Prostate gland (tissue), 2 donors: Measurements from ENCODE around the gene RANBP3. TPM values are rescaled to one million over a fixed set of nuclear protein-coding genes. Genes with fewer than 3 reads are reported as not detected.

ENCODE experiments used
- DNase-seq: peaks from one replicate; pipeline ENCODE4 v3.0.0-alpha.2; 2019; ENCODE audit warnings: low spot score
- H3K27ac ChIP-seq, 2 donors: fragments of 200-600 bp; sonication (generic); 2 replicates each; pipeline ENCODE4 v1.5.1; 2017 to 2019
- H3K27me3 ChIP-seq: fragments of 200-600 bp; sonication (generic); replicated peaks from 2 replicates; pipeline ENCODE4 v1.5.1; 2019; ENCODE audit not compliant: insufficient read depth
- H3K36me3 ChIP-seq, 2 donors: fragments of 200-600 bp; sonication (generic); 1 replicate in 1 of 2; 2 replicates in 1 of 2; pipeline versions ENCODE4 v1.5.1 to v1.8.1; 2017 to 2019
- H3K4me1 ChIP-seq: fragments of 200-600 bp; sonication (generic); replicated peaks from 2 replicates; pipeline ENCODE4 v1.5.1; 2019
- H3K4me3 ChIP-seq, 2 donors: fragments of 200-600 bp; sonication (generic); 2 replicates each; pipeline ENCODE4 v1.5.1; 2017 to 2019
- H3K9me3 ChIP-seq: fragments of 200-600 bp; sonication (generic); 2 replicates; pipeline ENCODE4 v1.5.1; 2017
- CTCF ChIP-seq, 4 experiments: fragments of 200-600 bp in 2 of 4; fragments of 450-650 bp in 2 of 4; sonication (generic) in 2 of 4; IDR thresholded peaks; 1 replicate in 3 of 4; 2 replicates in 1 of 4; pipeline ENCODE4 v1.5.1; 2016 to 2019; ENCODE audit warnings: antibody characterized with exemption in 4 of 4, mild to moderate bottlenecking in 2 of 4, moderate library complexity in 2 of 4
- POLR2A ChIP-seq: fragments of 450-650 bp; IDR thresholded peaks from one replicate; pipeline ENCODE4 v1.6.1; 2016; ENCODE audit warnings: antibody characterized with exemption, mild to moderate bottlenecking
- POLR2AphosphoS5 ChIP-seq: sonication (generic); formaldehyde crosslinking; IDR thresholded peaks from one replicate; pipeline ENCODE4 v1.6.1; 2017; ENCODE audit warnings: antibody characterized with exemption
- WGBS: methylation state at CpG from one replicate; pipeline ENCODE4 v1.1.5; 2018; 5-methylcytosine and 5-hydroxymethylcytosine counted together
- intact Hi-C: fragments of 100-400 bp; cut with DNase I; formaldehyde crosslinking; loops from one replicate; pipeline ENCODE4 v1.14.2; 2022
- total RNA-seq, 2 donors: library from RNA; depleted of rRNA; stranded (reverse); fragments of >200 nt; gene quantifications; one replicate each; pipeline ENCODE4 v1.1.0, GENCODE V29; 2016

RANBP3 gene
- total RNA-seq, 2 donors from 2014 or later, result 84.6 to 120 TPM

- peaks cover 35% of the 10 kb centered on the region for H3K4me1 ChIP-seq
Measured at GRCh38 chr19:5971714-5972354, 6.1 kb downstream of the RANBP3 start.

GRCh38 chr19:5969476-5969875 lies 8.5 kb downstream of the RANBP3 start:
- H3K36me3 ChIP-seq, result no peaks in the 10 kb centered on the region
- 84% methylated on average over 8 of the region's 8 CpGs for WGBS
- H3K4me3 ChIP-seq, result no peak overlapping the region
- TF ChIP-seq POLR2AphosphoS5 (no peak), CTCF (IDR thresholded peaks at IDR 0.05) (no peak), POLR2A (no peak)
- H3K9me3 ChIP-seq, result no peaks in the 10 kb centered on the region
- no peak for DNase-seq
- H3K27me3 ChIP-seq, result no peaks in the 10 kb centered on the region
- intact Hi-C loops, result loop anchor here (5.0 kb wide), 1 partner anchor 37 kb away; no protein-coding TSS in a partner anchor
- peak overlapping the region; percentile 82 to 83 for H3K27ac ChIP-seq
- peaks cover 19% of the 10 kb centered on the region for H3K4me1 ChIP-seq

More at GRCh38 chr19:5971714-5972354, 6.1 kb downstream of the RANBP3 start:
- Histone ChIP-seq H3K27ac (no peak overlapping the region), H3K27me3 (no peaks in the 10 kb centered on the region), H3K4me3 (no peak overlapping the region), H3K36me3 (no peaks in the 10 kb centered on the region), H3K9me3 (no peaks in the 10 kb centered on the region)
- TF ChIP-seq POLR2AphosphoS5, result no peak
- TF ChIP-seq CTCF (IDR thresholded peaks at IDR 0.05), result no peak
- no peak for TF ChIP-seq POLR2A
- DNase-seq, result no peak
- 91% methylated on average over 2 of the region's 2 CpGs for WGBS
- intact Hi-C loops, result no loop called here

GRCh38 chr19:5968431-5969373 lies 9.2 kb downstream of the RANBP3 start:
- no peak for DNase-seq
- whole genome bisulfite sequencing, result 31% methylated on average over 18 of the region's 18 CpGs
- no peaks in the 10 kb centered on the region for H3K9me3 ChIP-seq
- peaks cover 19% of the 10 kb centered on the region for H3K4me1 ChIP-seq
- peak overlapping the region; percentile 82 to 83 for H3K27ac ChIP-seq
- no peaks in the 10 kb centered on the region for H3K27me3 ChIP-seq
- intact Hi-C loops, result loop anchor here (5.0 kb wide), 1 partner anchor 36 kb away; no protein-coding TSS in a partner anchor
- TF ChIP-seq POLR2AphosphoS5, result no peak
- no peak for TF ChIP-seq CTCF (IDR thresholded peaks at IDR 0.05)
- no peak for TF ChIP-seq POLR2A
- H3K4me3 ChIP-seq, result no peak overlapping the region
- H3K36me3 ChIP-seq, result no peaks in the 10 kb centered on the region

- Histone ChIP-seq H3K27me3 (no peaks in the 10 kb centered on the region), H3K36me3 (no peaks in the 10 kb centered on the region), H3K4me1 (peaks cover 19% of the 10 kb centered on the region), H3K27ac (peak overlapping the region; percentile 82 to 83), H3K4me3 (no peak overlapping the region), H3K9me3 (no peaks in the 10 kb centered on the region)
- TF ChIP-seq CTCF (IDR thresholded peaks at IDR 0.05) (peak; percentile 79 to 96 (median 94)), POLR2AphosphoS5 (peak; percentile 95), POLR2A (no peak)
- intact Hi-C loops, result loop anchor here (5.0 kb wide), 1 partner anchor 36 kb away; no protein-coding TSS in a partner anchor
- DNase-seq, result peak; percentile 79
- WGBS, result 6% methylated on average over 10 of the region's 10 CpGs
Measured at GRCh38 chr19:5967994-5968430, 9.9 kb downstream of the RANBP3 start.
